ENCODE measurements around the gene HJURP.

HJURP gene

DNA sequence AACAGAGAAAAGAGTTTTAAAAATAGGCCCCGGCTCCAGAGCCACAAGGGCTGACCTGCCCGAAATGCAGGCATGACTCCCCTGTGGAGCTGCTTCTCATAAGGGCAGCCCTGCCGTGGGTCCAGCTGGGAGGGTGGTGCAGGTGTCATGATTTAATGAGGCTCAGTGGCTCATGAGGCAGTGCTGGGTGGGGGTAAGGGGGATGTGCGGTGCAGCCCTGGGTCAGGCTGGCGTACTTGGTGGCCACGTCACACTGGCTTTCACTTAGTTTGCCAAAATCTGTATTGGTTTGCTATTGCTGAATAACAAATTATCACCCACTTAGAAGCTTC lies 33.6 kb downstream of the HJURP start:
- TF ChIP-seq, protein P1, sequence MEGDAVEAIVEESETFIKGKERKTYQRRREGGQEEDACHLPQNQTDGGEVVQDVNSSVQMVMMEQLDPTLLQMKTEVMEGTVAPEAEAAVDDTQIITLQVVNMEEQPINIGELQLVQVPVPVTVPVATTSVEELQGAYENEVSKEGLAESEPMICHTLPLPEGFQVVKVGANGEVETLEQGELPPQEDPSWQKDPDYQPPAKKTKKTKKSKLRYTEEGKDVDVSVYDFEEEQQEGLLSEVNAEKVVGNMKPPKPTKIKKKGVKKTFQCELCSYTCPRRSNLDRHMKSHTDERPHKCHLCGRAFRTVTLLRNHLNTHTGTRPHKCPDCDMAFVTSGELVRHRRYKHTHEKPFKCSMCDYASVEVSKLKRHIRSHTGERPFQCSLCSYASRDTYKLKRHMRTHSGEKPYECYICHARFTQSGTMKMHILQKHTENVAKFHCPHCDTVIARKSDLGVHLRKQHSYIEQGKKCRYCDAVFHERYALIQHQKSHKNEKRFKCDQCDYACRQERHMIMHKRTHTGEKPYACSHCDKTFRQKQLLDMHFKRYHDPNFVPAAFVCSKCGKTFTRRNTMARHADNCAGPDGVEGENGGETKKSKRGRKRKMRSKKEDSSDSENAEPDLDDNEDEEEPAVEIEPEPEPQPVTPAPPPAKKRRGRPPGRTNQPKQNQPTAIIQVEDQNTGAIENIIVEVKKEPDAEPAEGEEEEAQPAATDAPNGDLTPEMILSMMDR (conservative IDR thresholded peaks at IDR 0.05; ENCODE audit: low read depth, low read length) = no peak
- H3K36me3 ChIP-seq (ENCODE audit: insufficient read depth) = no peaks in the 10 kb centered on the region
- no peak overlapping the region for H3K9ac ChIP-seq
- H3K4me3 ChIP-seq (IDR thresholded peaks at IDR 0.05; ENCODE audit: insufficient read depth, low read depth, low read length) = no peak overlapping the region
- no peaks in the 10 kb centered on the region for H3K27me3 ChIP-seq (ENCODE audit: insufficient read depth, low read depth)
- H2AFZ ChIP-seq (ENCODE audit: low read depth) = no peak overlapping the region
- H3K4me1 ChIP-seq (ENCODE audit: low read depth, poor library complexity, severe bottlenecking) = no peaks in the 10 kb centered on the region
- no peaks in the 10 kb centered on the region for H3K79me2 ChIP-seq (ENCODE audit: insufficient read depth, low read depth)
- no peak overlapping the region for H3K27ac ChIP-seq
- H3K4me2 ChIP-seq = no peak overlapping the region
- H4K20me1 ChIP-seq (ENCODE audit: insufficient read depth) = no peaks in the 10 kb centered on the region

DNA sequence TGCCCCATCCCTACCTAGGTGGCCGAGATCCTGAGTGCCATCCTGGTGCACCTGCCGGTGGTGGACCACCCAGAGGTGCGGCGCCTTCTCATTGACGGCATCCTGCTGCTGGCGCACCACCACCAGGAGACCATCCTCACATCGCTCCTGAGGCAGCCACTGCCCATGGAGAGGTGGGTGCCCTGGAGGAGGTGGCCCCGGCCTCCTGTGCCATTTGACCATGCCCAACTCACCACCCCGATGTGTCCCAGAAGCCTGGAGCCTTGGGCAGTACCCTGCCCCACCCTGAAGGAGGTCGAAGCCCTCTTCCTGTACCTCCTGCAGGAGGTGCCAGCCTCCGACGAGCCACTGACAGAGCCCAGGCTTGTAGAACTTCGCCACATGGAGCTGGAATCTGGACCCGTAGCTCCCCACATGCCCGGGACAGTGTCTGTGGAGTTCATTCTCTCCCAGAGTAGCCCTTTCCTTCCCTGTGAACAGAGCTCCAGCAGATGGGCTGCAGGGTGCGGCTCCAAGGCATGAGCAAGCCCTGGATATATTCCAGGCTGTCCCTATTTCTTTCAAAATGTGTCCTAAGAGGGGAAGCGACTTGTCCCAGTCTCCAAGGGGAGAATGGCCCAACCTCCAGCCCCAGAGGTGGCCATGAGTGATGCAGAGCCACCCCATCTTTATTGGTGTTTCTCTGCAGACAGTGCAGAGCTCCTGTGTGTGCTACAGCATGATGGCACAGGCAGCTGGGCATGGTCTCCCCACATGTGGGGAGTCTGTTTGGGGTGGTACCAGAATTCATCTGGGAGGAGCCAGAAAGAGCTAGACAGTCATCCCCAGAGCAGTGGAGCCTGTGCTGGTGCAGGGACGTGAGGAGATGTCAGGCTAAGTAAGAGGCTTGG lies 34.2 kb downstream of the HJURP start:
- no peak overlapping the region for H3K4me2 ChIP-seq
- no peaks in the 10 kb centered on the region for H3K27me3 ChIP-seq (ENCODE audit: insufficient read depth, low read depth)
- no peak overlapping the region for H3K27ac ChIP-seq
- H3K4me1 ChIP-seq (ENCODE audit: low read depth, poor library complexity, severe bottlenecking) = no peaks in the 10 kb centered on the region
- no peaks in the 10 kb centered on the region for H3K36me3 ChIP-seq (ENCODE audit: insufficient read depth)
- H3K4me3 ChIP-seq (IDR thresholded peaks at IDR 0.05; ENCODE audit: insufficient read depth, low read depth, low read length) = no peak overlapping the region
- no peaks in the 10 kb centered on the region for H4K20me1 ChIP-seq (ENCODE audit: insufficient read depth)
- no peak overlapping the region for H2AFZ ChIP-seq (ENCODE audit: low read depth)
- TF ChIP-seq, protein P1 (conservative IDR thresholded peaks at IDR 0.05; ENCODE audit: low read depth, low read length) = no peak
- no peaks in the 10 kb centered on the region for H3K79me2 ChIP-seq (ENCODE audit: insufficient read depth, low read depth)
- H3K9ac ChIP-seq = no peak overlapping the region

DNA sequence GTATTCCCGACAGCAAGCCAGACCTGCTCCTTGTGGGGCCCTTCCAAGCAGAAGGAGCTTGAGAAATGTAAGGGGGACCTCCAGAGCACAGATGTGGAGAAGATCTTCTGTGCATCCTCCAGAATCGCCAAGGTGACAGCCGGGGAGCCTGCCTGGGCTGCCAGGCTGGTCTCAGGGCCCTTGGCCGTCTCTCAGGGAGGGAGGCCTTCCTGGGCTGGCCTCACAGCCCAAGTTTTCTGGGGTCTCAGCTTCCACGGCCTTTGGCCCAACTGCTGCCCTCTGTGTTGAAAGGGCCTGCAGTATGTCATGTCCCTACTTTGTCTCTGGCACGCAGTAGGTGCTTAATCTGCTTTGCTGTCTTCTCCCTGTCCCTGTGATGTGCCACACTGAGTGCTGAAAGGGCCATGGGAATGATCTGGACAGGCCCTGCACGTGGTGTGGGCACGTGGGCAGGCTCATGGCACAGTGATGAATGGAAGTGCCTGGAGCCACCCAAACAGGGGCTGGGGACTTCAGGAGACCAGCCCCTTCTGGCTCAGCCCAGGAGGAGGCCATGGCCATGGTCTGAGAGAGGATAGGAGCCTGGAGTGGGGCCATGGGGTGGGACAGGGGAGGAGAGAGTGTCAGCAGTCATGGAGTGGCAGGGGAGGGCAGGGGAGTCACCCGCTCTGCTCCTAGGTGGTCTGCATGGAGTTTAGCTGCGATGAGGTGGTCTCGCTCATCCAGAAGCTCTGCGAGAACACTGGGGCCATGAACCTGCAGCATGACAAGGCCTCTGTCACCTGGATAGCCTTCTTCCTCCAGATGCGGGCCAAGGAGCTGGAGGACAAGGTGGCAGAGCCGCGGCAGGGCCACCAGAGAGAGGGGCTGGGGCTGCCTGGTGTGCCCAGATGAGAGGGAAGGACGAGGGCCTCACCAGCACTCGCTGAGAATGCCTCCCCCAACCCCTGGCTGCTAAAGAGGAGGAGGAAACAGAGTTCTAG lies 35.4 kb downstream of the HJURP start:
- Histone ChIP-seq H3K27ac (no peak overlapping the region), H3K4me1 (ENCODE audit: low read depth, poor library complexity, severe bottlenecking) (no peaks in the 10 kb centered on the region), H2AFZ (ENCODE audit: low read depth) (no peak overlapping the region), H3K36me3 (ENCODE audit: insufficient read depth) (no peaks in the 10 kb centered on the region), H3K27me3 (ENCODE audit: insufficient read depth, low read depth) (no peaks in the 10 kb centered on the region), H3K9ac (no peak overlapping the region), H3K4me3 (IDR thresholded peaks at IDR 0.05; ENCODE audit: insufficient read depth, low read depth, low read length) (no peak overlapping the region), H3K79me2 (ENCODE audit: insufficient read depth, low read depth) (no peaks in the 10 kb centered on the region), H4K20me1 (ENCODE audit: insufficient read depth) (no peaks in the 10 kb centered on the region), H3K4me2 (no peak overlapping the region)
- TF ChIP-seq, protein P1 (conservative IDR thresholded peaks at IDR 0.05; ENCODE audit: low read depth, low read length) = no peak

DNA sequence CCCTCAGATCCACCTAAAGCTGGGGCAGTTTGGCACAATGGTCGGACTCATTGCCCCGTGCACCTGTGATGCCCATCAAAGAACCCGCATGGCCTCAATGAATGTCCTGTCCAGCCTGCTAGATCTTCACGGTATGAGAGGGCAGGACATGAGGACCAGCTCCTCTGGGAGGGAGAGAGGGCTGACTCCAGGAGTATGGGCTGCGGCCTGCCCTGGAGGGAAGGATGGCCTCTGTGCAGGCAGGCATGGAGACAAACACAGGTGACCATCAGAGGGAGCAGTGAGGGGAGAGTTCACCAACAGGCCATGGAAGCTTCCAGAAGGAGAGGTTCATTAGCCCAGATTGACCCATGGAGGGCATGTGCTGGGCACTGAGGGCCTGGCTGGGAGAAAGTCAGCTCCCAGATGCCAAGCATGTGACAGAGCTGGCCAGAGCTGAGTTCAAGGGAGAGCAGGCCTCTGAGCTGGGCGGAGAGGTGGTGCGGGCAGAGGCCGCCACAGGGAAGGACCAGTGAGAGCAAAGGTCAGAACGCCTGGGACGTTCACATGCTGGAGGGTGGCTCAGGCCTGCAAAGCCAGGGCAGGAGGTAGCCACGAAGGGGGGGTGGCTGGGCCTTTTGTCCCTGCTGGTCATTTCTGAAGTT lies 36.2 kb downstream of the HJURP start:
- Histone ChIP-seq H3K27me3 (ENCODE audit: insufficient read depth, low read depth) (no peaks in the 10 kb centered on the region), H3K4me2 (no peak overlapping the region), H3K27ac (no peak overlapping the region), H3K9ac (no peak overlapping the region), H4K20me1 (ENCODE audit: insufficient read depth) (no peaks in the 10 kb centered on the region), H2AFZ (ENCODE audit: low read depth) (no peak overlapping the region), H3K79me2 (ENCODE audit: insufficient read depth, low read depth) (no peaks in the 10 kb centered on the region), H3K4me3 (IDR thresholded peaks at IDR 0.05; ENCODE audit: insufficient read depth, low read depth, low read length) (no peak overlapping the region), H3K36me3 (ENCODE audit: insufficient read depth) (no peaks in the 10 kb centered on the region), H3K4me1 (ENCODE audit: low read depth, poor library complexity, severe bottlenecking) (no peaks in the 10 kb centered on the region)
- TF ChIP-seq, protein P1 (conservative IDR thresholded peaks at IDR 0.05; ENCODE audit: low read depth, low read length) = no peak

All from KMS-11 (cell line).